Liver (tissue), 9 donors: ENCODE measurements around the gene CRACR2B. TPM values are rescaled to one million over a fixed set of nuclear protein-coding genes. Genes with fewer than 3 reads are reported as not detected.

Source experiments
- DNase-seq: peaks from one replicate; pipeline ENCODE4 v3.0.0-alpha.2; 2017; ENCODE audit warnings: low spot score
- H3K27ac ChIP-seq, 2 donors: one replicate each; pipeline ENCODE4 v1.7.0; 2013; ENCODE audit warnings: inconsistent platforms in 2 of 2, low read length in 2 of 2, control low read depth in 1 of 2, low read depth in 1 of 2, mild to moderate bottlenecking in 1 of 2
- H3K27me3 ChIP-seq, 4 donors: one replicate each; pipeline versions ENCODE4 v1.6.1 to v1.7.0; 2013; ENCODE audit warnings: low read length in 3 of 4, inconsistent platforms in 1 of 4, mild to moderate bottlenecking in 1 of 4, moderate library complexity in 1 of 4; ENCODE audit not compliant: control insufficient read depth in 4 of 4, insufficient read depth in 4 of 4
- H3K36me3 ChIP-seq, 4 donors: one replicate each; pipeline versions ENCODE4 v1.6.1 to v1.7.0; 2013; ENCODE audit warnings: low read length in 3 of 4, mild to moderate bottlenecking in 3 of 4, low read depth in 1 of 4, moderate library complexity in 1 of 4; ENCODE audit not compliant: control insufficient read depth in 4 of 4, insufficient read depth in 3 of 4
- H3K4me1 ChIP-seq, 4 donors: one replicate each; pipeline versions ENCODE4 v1.6.1 to v1.7.0; 2013; ENCODE audit warnings: low read length in 3 of 4, mild to moderate bottlenecking in 3 of 4, moderate library complexity in 1 of 4; ENCODE audit not compliant: control insufficient read depth in 4 of 4, insufficient read depth in 4 of 4
- H3K4me3 ChIP-seq, 3 donors: one replicate each; pipeline versions ENCODE4 v1.6.1 to v1.7.0; 2013; ENCODE audit warnings: low read length in 3 of 3, control low read depth in 1 of 3, low read depth in 1 of 3, mild to moderate bottlenecking in 1 of 3
- H3K9ac ChIP-seq, 2 donors: one replicate each; pipeline ENCODE4 v1.7.0; 2013; ENCODE audit warnings: low read length in 2 of 2, mild to moderate bottlenecking in 2 of 2, moderate library complexity in 2 of 2, control low read depth in 1 of 2, low read depth in 1 of 2
- H3K9me3 ChIP-seq, 4 donors: one replicate each; pipeline versions ENCODE4 v1.6.1 to v1.7.0; 2013; ENCODE audit warnings: low read length in 3 of 4; ENCODE audit not compliant: control insufficient read depth in 4 of 4
- ATF3 ChIP-seq: IDR thresholded peaks from 2 replicates; pipeline ENCODE4 v1.6.1; 2016; ENCODE audit warnings: antibody characterized with exemption
- CTCF ChIP-seq: fragments of 150-350 bp; IDR thresholded peaks from 2 replicates; pipeline ENCODE4 v1.5.1; 2017; ENCODE audit warnings: improper control_type of control experiment, low read depth, low read length; ENCODE audit not compliant: missing input control
- FOXA2 ChIP-seq: IDR thresholded peaks from 2 replicates; pipeline ENCODE4 v1.6.1; 2016; ENCODE audit warnings: antibody characterized with exemption
- HNF4A ChIP-seq, 2 donors: conservative IDR thresholded peaks; 2 replicates each; pipeline ENCODE4 v1.6.1; 2016; ENCODE audit warnings: antibody characterized with exemption in 2 of 2, mild to moderate bottlenecking in 2 of 2
- HNF4G ChIP-seq: IDR thresholded peaks from 2 replicates; pipeline ENCODE4 v1.6.1; 2016; ENCODE audit warnings: antibody characterized with exemption
- JUND ChIP-seq, 2 donors: IDR thresholded peaks; 2 replicates each; pipeline ENCODE4 v1.6.1; 2016; ENCODE audit warnings: antibody characterized with exemption in 2 of 2
- NR2F2 ChIP-seq: IDR thresholded peaks from 2 replicates; pipeline ENCODE4 v1.6.1; 2016; ENCODE audit warnings: antibody characterized with exemption
- RAD21 ChIP-seq, 2 donors: IDR thresholded peaks; 2 replicates each; pipeline ENCODE4 v1.6.1; 2016; ENCODE audit warnings: antibody characterized with exemption in 2 of 2, mild to moderate bottlenecking in 2 of 2
- RXRA ChIP-seq, 2 donors: IDR thresholded peaks; 2 replicates each; pipeline ENCODE4 v1.6.1; 2017 to 2018; ENCODE audit warnings: antibody characterized with exemption in 2 of 2, mild to moderate bottlenecking in 1 of 2
- SP1 ChIP-seq: IDR thresholded peaks from 2 replicates; pipeline ENCODE4 v1.6.1; 2018; ENCODE audit warnings: antibody characterized with exemption, mild to moderate bottlenecking
- TAF1 ChIP-seq: conservative IDR thresholded peaks from 2 replicates; pipeline ENCODE4 v1.6.1; 2016; ENCODE audit warnings: antibody characterized with exemption, mild to moderate bottlenecking
- YY1 ChIP-seq: IDR thresholded peaks from 2 replicates; pipeline ENCODE4 v1.6.1; 2016; ENCODE audit warnings: antibody characterized with exemption, mild to moderate bottlenecking
- ZBTB33 ChIP-seq: IDR thresholded peaks from 2 replicates; pipeline ENCODE4 v1.6.1; 2016; ENCODE audit warnings: antibody characterized with exemption
- WGBS: extraction: QIAGEN DNeasy Blood & Tissue Kit; methylation state at CpG from one replicate; pipeline ENCODE4 v1.1.7; 2013; 5-methylcytosine and 5-hydroxymethylcytosine counted together
- polyA plus RNA-seq, 2 donors: library from polyadenylated mRNA; stranded (reverse) in 1 of 2; unstranded in 1 of 2; fragments of 200-250 nt in 1 of 2; fragments of >200 nt in 1 of 2; fragmentation: Nextera tagmentation in 1 of 2; extraction: Ambion mirVana in 1 of 2; gene quantifications; one replicate each; pipeline versions ENCODE4 v1.2.1 to v1.2.3, GENCODE V29; 2013 to 2015
- total RNA-seq, 2 donors: library from RNA; depleted of rRNA; stranded (reverse); fragments of >200 nt; gene quantifications; one replicate each; pipeline ENCODE4 v1.2.3, GENCODE V29; 2014
- donor health status: healthy.
- donor health status: healthy.
- donor health status: healthy.
- donor health status: healthy.
- donor health status: healthy.

CRACR2B gene
- total and polyA plus RNA-seq, 4 donors = 0.14 to 2.9 (median 2.2) TPM

- TF ChIP-seq CTCF = no peak
- no peak for TF ChIP-seq HNF4A (conservative IDR thresholded peaks at IDR 0.05)
- no peak for TF ChIP-seq RXRA (IDR thresholded peaks at IDR 0.05)
- no peak for TF ChIP-seq JUND (IDR thresholded peaks at IDR 0.05)
- no peak for TF ChIP-seq YY1
- TF ChIP-seq RAD21 (IDR thresholded peaks at IDR 0.05) = no peak
- TF ChIP-seq NR2F2 = no peak
- TF ChIP-seq FOXA2 = no peak
- no peak for TF ChIP-seq ZBTB33
Measured at GRCh38 chr11:838441-839279, 10.9 kb downstream of the CRACR2B start (continued).

GRCh38 chr11:839280-839623 is 11.5 kb downstream of the CRACR2B start:
- no peaks in the 10 kb centered on the region for H3K27me3 ChIP-seq
- H3K9ac ChIP-seq = no peak overlapping the region
- no peaks in the 10 kb centered on the region for H3K9me3 ChIP-seq
- H3K4me1 ChIP-seq = peaks cover 31 to 56% (median 39%) of the 10 kb centered on the region in 4 donors
- no peak for DNase-seq
- H3K36me3 ChIP-seq = peaks cover 5 to 28% (median 11%) of the 10 kb centered on the region in 4 donors
- WGBS = 95% methylated on average over 5 of the region's 5 CpGs
- TF ChIP-seq FOXA2 = no peak
- no peak for TF ChIP-seq ATF3
- TF ChIP-seq YY1 = no peak
- TF ChIP-seq JUND (IDR thresholded peaks at IDR 0.05) = no peak
- TF ChIP-seq CTCF = no peak
- no peak for TF ChIP-seq SP1
- TF ChIP-seq RXRA (IDR thresholded peaks at IDR 0.05) = no peak
- no peak for TF ChIP-seq HNF4G
- no peak for TF ChIP-seq TAF1
- no peak overlapping the region for H3K4me3 ChIP-seq
- H3K27ac ChIP-seq = no peak overlapping the region
